ENCODE results near the gene NACC1. TPM values are rescaled to one million over a fixed set of nuclear protein-coding genes. Genes with fewer than 3 reads are reported as not detected.

Gene NACC1
- total RNA-seq, 1 donor from 2014 or later, result 35.5 TPM

DNA sequence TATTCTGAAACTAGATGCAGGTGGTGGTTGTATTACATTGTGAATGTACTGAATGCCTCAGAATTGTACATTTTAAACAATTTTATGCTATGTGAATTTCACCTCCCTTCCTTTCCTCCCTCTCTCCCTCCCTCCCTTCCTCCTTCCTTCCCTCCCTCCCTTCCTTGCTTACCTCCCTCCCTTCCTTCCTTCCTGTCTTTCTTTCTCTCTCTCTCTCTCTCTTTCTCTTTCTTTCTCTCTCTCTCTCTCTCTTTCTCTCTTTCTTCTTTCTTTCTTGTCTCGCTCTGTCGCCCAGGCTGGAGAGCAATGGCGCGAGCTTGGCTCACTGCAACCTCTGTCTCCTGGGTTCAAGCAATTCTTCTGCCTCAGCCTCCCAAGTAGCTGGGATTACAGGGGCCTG, 69.4 kb downstream of the NACC1 start:
- no peaks in the 10 kb centered on the region for H3K9me3 ChIP-seq
- no peaks in the 10 kb centered on the region for H3K4me1 ChIP-seq
- H3K27ac ChIP-seq, result no peak overlapping the region
- no peak overlapping the region for H3K4me3 ChIP-seq
- H3K27me3 ChIP-seq, result no peaks in the 10 kb centered on the region
- H3K36me3 ChIP-seq, result no peaks in the 10 kb centered on the region
- no peak for DNase-seq (ENCODE audit: low spot score in 2 of 2)
- TF ChIP-seq CTCF (IDR thresholded peaks at IDR 0.05), result no peak
- intact Hi-C loops (cut with DNase I), result no loop called here

DNA sequence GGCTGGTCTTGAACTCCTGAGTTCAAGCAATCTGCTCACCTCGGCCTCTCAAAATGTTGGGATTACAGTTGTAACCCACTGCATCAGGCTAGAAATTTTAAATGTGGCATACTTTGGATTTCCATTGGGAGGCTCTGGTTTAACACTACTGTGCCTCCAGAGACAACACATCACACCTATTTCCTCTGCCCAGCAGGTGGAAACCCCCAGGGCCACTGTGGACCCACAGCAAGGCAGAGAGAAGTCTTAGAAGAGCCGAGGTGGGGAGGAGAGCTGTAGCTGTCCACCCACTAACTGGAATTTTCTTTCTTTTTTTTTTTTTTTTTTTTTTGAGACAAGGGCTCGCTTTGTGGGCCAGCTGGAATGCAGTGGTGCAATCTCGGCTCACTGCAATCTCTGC, 71.5 kb downstream of the NACC1 start:
- intact Hi-C loops (cut with DNase I), result no loop called here
- Histone ChIP-seq H3K36me3 (no peaks in the 10 kb centered on the region), H3K4me3 (no peak overlapping the region), H3K27me3 (no peaks in the 10 kb centered on the region), H3K27ac (no peak overlapping the region), H3K4me1 (no peaks in the 10 kb centered on the region), H3K9me3 (no peaks in the 10 kb centered on the region)
- no peak for TF ChIP-seq CTCF (IDR thresholded peaks at IDR 0.05)
- no peak for DNase-seq (ENCODE audit: low spot score in 2 of 2)

Other genes with a start within 250 kb of the NACC1 start
- 76.8 TPM for gene DNASE2, start 236.8 kb upstream of the NACC1 start, total RNA-seq
- gene KLF1, start 231.1 kb upstream of the NACC1 start, total RNA-seq, result not detected
- 20.6 TPM for gene GCDH, start 227.1 kb upstream of the NACC1 start, total RNA-seq
- not detected for gene SYCE2, start 199.0 kb upstream of the NACC1 start, total RNA-seq
- 21.3 TPM for gene FARSA, start 184.6 kb upstream of the NACC1 start, total RNA-seq
- 297 TPM for gene CALR, start 179.7 kb upstream of the NACC1 start, total RNA-seq
- 146 TPM for gene RAD23A, start 172.4 kb upstream of the NACC1 start, total RNA-seq
- 42.7 TPM for gene GADD45GIP1, start 161.0 kb upstream of the NACC1 start, total RNA-seq
- not detected for gene DAND5, start 148.7 kb upstream of the NACC1 start, total RNA-seq
- 76.5 TPM for gene NFIX, start 122.8 kb upstream of the NACC1 start, total RNA-seq
- 46.7 TPM for gene LYL1, start 15.4 kb upstream of the NACC1 start, total RNA-seq
- gene TRMT1, start 1.5 kb upstream of the NACC1 start, total RNA-seq, result 17.3 TPM
- 31.6 TPM for gene STX10, start 32.1 kb downstream of the NACC1 start, total RNA-seq
- 907 TPM for gene IER2, start 32.1 kb downstream of the NACC1 start, total RNA-seq